GM12878 (cell line): ENCODE measurements around the gene DKK3. TPM values are rescaled to one million over a fixed set of nuclear protein-coding genes. Genes with fewer than 3 reads are reported as not detected.

Experiments used
- ATAC-seq: fragments of 200-7000 bp; cut with Tn5 transposase; 3 replicates; pipeline ENCODE4 v1.9.1; 2020; ENCODE audit warnings: mild to moderate bottlenecking, moderate library complexity
- BruUV-seq: library from RNA; stranded (reverse); fragments of 400-500 nt; replicated peaks from 2 replicates; lab custom pipeline; 2021; lab: Mats Ljungman, UMichigan
- CTCF ChIA-PET: fragments of 300-600 bp; sonication (Branson Sonifier 250); formaldehyde crosslinking; extraction: SDS; loops from one replicate; lab custom pipeline; 2021; ENCODE audit warnings: inconsistent platforms; lab: Yijun Ruan, JAX
- POLR2A ChIA-PET: fragments of 350-600 bp; formaldehyde crosslinking; extraction: SDS; loops from one replicate; lab custom pipeline; 2021; ENCODE audit warnings: inconsistent platforms; lab: Charles Lee
- RAD21 ChIA-PET: fragments of 300-600 bp; sonication (Branson Sonifier 250); formaldehyde crosslinking; loops from one replicate; lab custom pipeline; 2023; ENCODE audit warnings: antibody characterized with exemption; ENCODE audit not compliant: unreplicated experiment; lab: Charles Lee
- SMC1A ChIA-PET: fragments of 300-600 bp; sonication (Branson Sonifier 250); formaldehyde crosslinking; loops from one replicate; lab custom pipeline; 2023; ENCODE audit not compliant: unreplicated experiment, uncharacterized antibody; lab: Charles Lee
- DNase-seq: peaks from one replicate; pipeline ENCODE4 v3.0.0-alpha.2; 2011; ENCODE audit warnings: low read depth, low spot score
- FAIRE-seq: peaks from 3 replicates; lab custom pipeline; 2011; peaks lifted over from hg19 to GRCh38; lab: Jason Lieb, UNC
- H2AFZ ChIP-seq: 2 replicates; pipeline ENCODE4 v1.6.0; 2011; ENCODE audit warnings: low read depth, low read length, control low read depth; ENCODE audit not compliant: control insufficient read depth
- H3K27ac ChIP-seq: 2 replicates; pipeline ENCODE4 v1.5.1; 2011; ENCODE audit warnings: control low read depth; ENCODE audit not compliant: control insufficient read depth, insufficient read depth
- H3K27me3 ChIP-seq, 2 experiments: replicated peaks in 1 of 2; 2 replicates each; pipeline versions ENCODE4 v1.6.0 to v1.6.1; 2011; ENCODE audit warnings: low read length in 1 of 2; ENCODE audit not compliant: control insufficient read depth in 2 of 2, insufficient read depth in 2 of 2
- H3K36me3 ChIP-seq, 2 experiments: 2 replicates each; pipeline ENCODE4 v1.5.1; 2011; ENCODE audit warnings: low read length in 1 of 2; ENCODE audit not compliant: control insufficient read depth in 2 of 2, insufficient read depth in 2 of 2
- H3K4me1 ChIP-seq: 2 replicates; pipeline ENCODE4 v1.6.1; 2011; ENCODE audit warnings: mild to moderate bottlenecking, low read length, moderate library complexity, mixed read lengths; ENCODE audit not compliant: control insufficient read depth, insufficient read depth
- H3K4me2 ChIP-seq: 2 replicates; pipeline ENCODE4 v1.6.0; 2011; ENCODE audit warnings: control low read depth; ENCODE audit not compliant: control insufficient read depth, insufficient read depth
- H3K4me3 ChIP-seq: fragments of 200-600 bp; sonication (generic); 2 replicates; pipeline ENCODE4 v1.5.1; 2016
- H3K79me2 ChIP-seq: 2 replicates; pipeline ENCODE4 v1.6.0; 2011; ENCODE audit warnings: low read length; ENCODE audit not compliant: control insufficient read depth, insufficient read depth
- H3K9ac ChIP-seq: 2 replicates; pipeline ENCODE4 v1.8.0; 2011; ENCODE audit warnings: low read length, control low read depth, mixed read lengths; ENCODE audit not compliant: control insufficient read depth, insufficient read depth
- H3K9me3 ChIP-seq: replicated peaks from 3 replicates; pipeline ENCODE4 v1.5.1; 2011; ENCODE audit warnings: mild to moderate bottlenecking, low read length; ENCODE audit not compliant: control insufficient read depth, insufficient read depth
- H4K20me1 ChIP-seq: 2 replicates; pipeline ENCODE4 v1.6.0; 2011; ENCODE audit not compliant: control insufficient read depth, insufficient read depth
- CREB1 ChIP-seq: IDR thresholded peaks from 2 replicates; pipeline ENCODE4 v1.6.1; 2012; ENCODE audit warnings: low read depth, mild to moderate bottlenecking, inconsistent platforms
- ETV6 ChIP-seq, 2 experiments: fragments of 450-650 bp in 1 of 2; IDR thresholded peaks in 1 of 2; conservative IDR thresholded peaks in 1 of 2; 2 replicates each; pipeline ENCODE4 v1.6.1; 2014; ENCODE audit warnings: antibody characterized with exemption in 1 of 2, borderline replicate concordance in 1 of 2, low read depth in 1 of 2, mild to moderate bottlenecking in 1 of 2, moderate library complexity in 1 of 2
- IKZF2 ChIP-seq, 2 experiments: fragments of 450-650 bp; IDR thresholded peaks; 2 replicates each; pipeline ENCODE4 v1.6.1; 2017; ENCODE audit warnings: mild to moderate bottlenecking in 2 of 2, moderate library complexity in 2 of 2
- MYB ChIP-seq: fragments of 150-350 bp; IDR thresholded peaks from 2 replicates; pipeline ENCODE4 v1.6.1; 2014; ENCODE audit warnings: mild to moderate bottlenecking, low read depth, low read length, borderline replicate concordance
- SMAD1 ChIP-seq: fragments of 450-650 bp; IDR thresholded peaks from 2 replicates; pipeline ENCODE4 v1.6.1; 2018; ENCODE audit warnings: mild to moderate bottlenecking, low read depth; ENCODE audit not compliant: partially characterized antibody
- USF2 ChIP-seq: IDR thresholded peaks from 2 replicates; pipeline ENCODE4 v1.6.1; 2011; ENCODE audit warnings: low read depth, low read length, improper control_type of control experiment, borderline replicate concordance
- WGBS: methylation state at CpG from one replicate; pipeline ENCODE4 v1.1.6; 2016; ENCODE audit warnings: low lambda C conversion rate; ENCODE audit not compliant: insufficient replicate concordance, insufficient coverage; ENCODE audit errors: missing lambda C conversion rate; 5-methylcytosine and 5-hydroxymethylcytosine counted together
- in situ Hi-C: fragments of 300-500 bp; cut with MboI; formaldehyde crosslinking; loops from 9 replicates; pipeline ENCODE4 v1.14.3; 2018; ENCODE audit warnings: mixed read lengths
- intact Hi-C: fragments of 100-400 bp; cut with micrococcal nuclease; formaldehyde crosslinking; loops from one replicate; pipeline ENCODE4 v1.14.2; 2022; ENCODE audit not compliant: unreplicated experiment
- polyA plus RNA-seq, 11 experiments: library from polyadenylated mRNA; depleted of rRNA in 4 of 11; unstranded in 6 of 11; stranded (reverse) in 5 of 11; fragments of >200 nt; fragmentation: Nextera tagmentation in 4 of 11; fragmentation: Illumina TruSeq in 1 of 11; extraction: Ambion mirVana in 4 of 11; extraction: Trizol in 1 of 11; gene quantifications; 1 replicate in 1 of 11; 2 replicates in 10 of 11; pipeline versions ENCODE4 v1.2.1 to v1.2.3, GENCODE V29; 2011 to 2016; ENCODE audit warnings: inconsistent platforms in 2 of 11, missing spikeins in 2 of 11, low read depth in 1 of 11
- total RNA-seq, 4 experiments: library from RNA; depleted of rRNA in 3 of 4; stranded (reverse); fragments of >200 nt in 3 of 4; fragmentation: Illumina TruSeq in 1 of 4; extraction: Trizol in 1 of 4; gene quantifications; 2 replicates each; pipeline versions ENCODE4 v1.2.1 to v1.2.3, GENCODE V29; 2013 to 2021

Gene DKK3
- total and polyA plus RNA-seq, 10 of the 15 experiments (the other 5 are each of a cell fraction or from before 2014, with no cell fraction given), result 0.07 to 0.16 (median 0.15) TPM; not detected in 7

- Histone ChIP-seq H2AFZ (no peak overlapping the region), H3K27ac (no peak overlapping the region), H3K9me3 (no peaks in the 10 kb centered on the region), H3K4me2 (no peak overlapping the region), H4K20me1 (no peaks in the 10 kb centered on the region), H3K27me3 (peaks cover 2 to 7% of the 10 kb centered on the region in 2 experiments; a peak in 3 of 4 replicates), H3K79me2 (no peaks in the 10 kb centered on the region), H3K4me1 (no peaks in the 10 kb centered on the region), H3K36me3 (no peaks in the 10 kb centered on the region), H3K4me3 (no peak overlapping the region), H3K9ac (no peak overlapping the region)
- intact Hi-C loops, result no loop called here
- SMC1A ChIA-PET, result no interaction called here
- TF ChIP-seq MYB (no peak), USF2 (no peak), CREB1 (no peak), ETV6 (conservative IDR thresholded peaks at IDR 0.05 in 1 of 2, IDR thresholded peaks at IDR 0.05 in 1 of 2; ENCODE audit: borderline replicate concordance in 1 of 2, low read depth in 1 of 2) (no peak), IKZF2 (IDR thresholded peaks at IDR 0.05) (no peak), SMAD1 (no peak)
- ATAC-seq (no peak), FAIRE-seq (no peak), DNase-seq (no peak)
- in situ Hi-C loops, result no loop called here
- 14% methylated on average over 3 of the region's 3 CpGs for WGBS
- POLR2A ChIA-PET, result no interaction called here
- RAD21 ChIA-PET, result no interaction called here
- no TSS peak for BruUV-seq
- CTCF ChIA-PET, result interaction anchor here (0.6 to 2.1 kb wide), 2 partner anchors 9 to 31 kb away, joined by 3 to 5 read pairs; no protein-coding TSS in a partner anchor
These were observed 5.4 kb upstream of the DKK3 start for GRCh38 chr11:12013781-12014180.
